Stimulated activated CD8-positive, alpha-beta memory T cell treated with anti-CD3 and anti-CD28 coated beads, Interleukin-7, amount 100 ng/mL, for 4 hours (primary cell): Measurements from ENCODE around the gene CHI3L2.

Experiments
- DNase-seq, 2 donors: peaks; one replicate each; pipeline ENCODE4 v3.0.0-alpha.2; 2020; ENCODE audit warnings: low read depth in 2 of 2

CHI3L2 gene

GRCh38 chr1:111251570-111251969 is 24.1 kb downstream of the CHI3L2 start:
- DNase-seq, result no peak

DNA sequence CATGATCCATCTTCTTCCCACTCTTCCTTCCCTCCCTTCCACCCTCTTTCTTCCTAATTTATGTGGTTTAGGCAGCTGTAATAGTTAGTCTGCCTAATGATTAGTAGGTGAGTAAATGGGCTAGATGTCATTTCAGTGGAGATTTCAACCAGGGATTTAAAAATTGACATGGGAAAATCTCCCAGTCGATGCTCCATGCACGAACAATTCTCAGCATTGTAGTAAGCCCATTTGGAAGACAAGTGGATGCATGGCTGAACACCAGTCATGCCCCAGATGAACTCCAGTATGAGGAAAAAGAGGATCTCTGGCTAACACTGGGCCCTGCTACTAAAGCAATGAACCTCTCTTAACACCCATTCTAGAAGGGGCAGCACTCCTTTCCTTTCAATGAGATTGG is 25.3 kb downstream of the CHI3L2 start:
- DNase-seq, result no peak

- DNase-seq, result no peak
These were observed 26.4 kb downstream of the CHI3L2 start for GRCh38 chr1:111253876-111254275.

DNA sequence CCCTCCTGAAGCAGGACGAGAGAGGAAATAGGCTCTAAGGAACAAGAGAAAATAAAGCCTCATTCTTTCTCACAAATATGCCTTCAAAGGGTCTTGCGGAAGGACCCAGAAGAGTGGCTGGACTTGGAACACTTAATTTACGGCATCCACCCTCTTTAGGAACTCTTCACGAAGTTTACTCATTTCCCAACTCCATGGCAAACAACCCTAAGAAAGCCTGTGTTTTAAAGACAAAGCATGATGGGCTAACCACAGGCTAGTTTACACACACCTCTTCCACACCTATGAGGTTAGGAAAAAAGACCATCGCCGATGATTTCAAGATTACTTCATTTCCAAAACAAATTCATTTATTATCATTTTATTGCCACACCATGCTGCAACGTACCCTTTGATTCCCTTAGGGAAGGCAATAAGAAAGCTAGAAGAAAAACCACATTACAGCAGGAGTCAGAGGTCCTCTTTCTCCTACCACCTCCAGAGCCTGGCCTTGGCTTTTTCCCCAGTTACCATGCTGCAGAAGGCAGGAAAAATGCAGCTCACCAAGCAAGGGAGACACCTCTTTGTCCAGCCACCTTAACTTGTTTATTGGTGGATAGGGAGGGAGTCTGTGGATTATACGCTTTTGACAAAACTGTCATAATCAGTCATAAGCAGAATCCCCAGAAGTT is 29.6 kb downstream of the CHI3L2 start:
- no peak for DNase-seq

DNA sequence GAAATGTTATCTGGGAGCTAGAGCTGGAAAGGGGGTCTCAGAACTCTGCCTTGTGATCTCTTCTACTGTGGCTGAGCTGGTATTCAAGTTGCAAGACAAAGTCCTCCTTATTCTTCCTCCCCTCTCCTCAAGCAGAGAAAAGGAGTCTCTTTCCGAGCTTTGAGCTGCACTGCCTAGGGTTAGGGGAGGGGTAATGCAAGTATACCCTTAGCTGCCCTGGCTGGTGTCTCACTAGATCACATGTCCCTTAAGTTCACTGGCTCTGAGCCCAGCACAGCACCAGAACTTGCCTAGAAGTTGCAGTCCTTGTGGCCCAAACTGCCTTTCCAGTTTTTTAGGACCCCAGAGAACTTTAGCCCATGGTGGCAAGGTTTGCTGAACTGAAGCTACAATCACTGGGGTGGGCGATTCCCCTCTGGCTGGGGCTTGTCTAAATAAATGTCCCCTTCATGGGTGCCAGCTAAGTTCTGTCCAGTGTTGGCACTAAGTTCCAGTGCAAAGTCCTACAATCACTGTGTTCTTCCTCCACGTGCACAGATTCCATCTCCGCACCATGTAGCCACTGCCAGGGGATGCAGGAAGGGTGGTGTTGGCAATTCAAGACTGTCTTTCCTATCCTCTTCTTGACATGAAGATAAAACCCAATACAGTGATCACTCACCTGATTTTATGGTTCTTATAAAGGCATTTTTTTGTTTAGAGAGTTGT is 40.4 kb downstream of the CHI3L2 start:
- DNase-seq, result no peak

GRCh38 chr1:111269825-111270406 is 42.4 kb downstream of the CHI3L2 start:
- no peak for DNase-seq

DNA sequence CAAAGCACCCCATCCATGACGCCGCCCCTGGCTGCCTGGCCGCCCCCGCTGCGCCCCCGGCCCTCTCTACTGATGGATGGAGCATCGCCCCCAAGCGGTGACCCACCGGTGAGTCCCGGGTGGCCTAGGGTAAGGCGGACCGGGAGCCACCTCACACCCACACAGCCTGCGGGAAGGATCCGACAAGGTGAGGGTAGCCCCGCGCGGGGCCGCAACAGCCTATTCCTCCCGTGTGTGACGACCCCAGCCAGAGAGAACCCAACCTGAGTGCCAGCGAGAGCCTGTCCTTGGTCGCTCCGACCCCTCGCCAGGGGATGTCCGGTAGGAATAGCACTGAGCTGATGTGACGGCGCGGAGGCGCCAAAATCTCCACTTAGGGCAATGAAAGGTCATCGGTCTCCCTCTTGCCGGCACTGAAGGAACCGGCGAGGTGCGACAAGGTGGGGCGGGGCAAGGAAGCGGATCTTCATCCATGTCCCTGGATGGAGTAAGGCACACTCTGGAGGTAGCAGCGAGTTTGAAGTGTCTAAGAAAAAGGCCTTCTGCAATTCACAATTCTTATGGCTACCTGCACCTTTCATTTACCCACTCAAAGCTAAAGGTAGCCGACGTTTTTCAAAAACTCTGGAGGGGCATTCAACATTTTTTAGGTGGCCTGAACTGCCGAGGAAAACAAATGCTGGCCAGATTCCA is 43.4 kb downstream of the CHI3L2 start:
- DNase-seq, result no peak

DNA sequence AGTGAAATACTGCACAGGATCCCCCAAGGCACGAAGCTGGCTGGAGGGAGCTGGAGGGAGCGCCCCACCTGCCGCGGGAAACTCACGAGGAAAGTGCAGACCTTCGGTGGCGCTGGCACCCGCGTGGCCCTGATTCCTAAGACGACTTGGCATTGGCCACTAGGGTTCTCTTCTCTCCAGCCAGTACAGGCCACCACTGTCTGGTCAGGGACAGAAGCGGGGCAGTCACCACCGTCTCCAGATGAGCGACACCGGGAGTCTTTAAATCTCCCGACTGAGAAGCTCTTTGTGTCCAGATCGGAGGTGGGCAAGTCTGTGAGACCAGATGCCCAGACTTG is 43.9 kb downstream of the CHI3L2 start:
- DNase-seq, result no peak

GRCh38 chr1:111272081-111272480 is 44.6 kb downstream of the CHI3L2 start:
- DNase-seq, result no peak

DNA sequence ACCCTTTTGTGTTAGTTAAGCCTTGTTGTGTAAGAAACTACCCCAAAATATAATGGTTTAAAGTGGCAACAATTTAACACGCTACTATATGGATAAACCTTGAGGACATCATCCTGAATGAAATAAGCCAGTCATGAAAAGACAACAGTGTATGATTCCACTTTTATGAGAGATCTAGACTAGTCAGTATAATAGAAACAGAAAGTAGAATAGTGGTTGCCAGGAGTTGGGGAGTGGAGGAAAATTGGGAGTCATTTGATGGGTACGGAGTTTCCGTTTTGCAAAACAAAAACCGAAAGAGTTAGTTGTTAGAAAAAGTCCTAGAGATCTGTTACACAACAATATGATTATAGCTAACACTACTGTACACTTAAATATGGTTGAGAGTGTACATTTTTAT is 47.1 kb downstream of the CHI3L2 start:
- no peak for DNase-seq

DNA sequence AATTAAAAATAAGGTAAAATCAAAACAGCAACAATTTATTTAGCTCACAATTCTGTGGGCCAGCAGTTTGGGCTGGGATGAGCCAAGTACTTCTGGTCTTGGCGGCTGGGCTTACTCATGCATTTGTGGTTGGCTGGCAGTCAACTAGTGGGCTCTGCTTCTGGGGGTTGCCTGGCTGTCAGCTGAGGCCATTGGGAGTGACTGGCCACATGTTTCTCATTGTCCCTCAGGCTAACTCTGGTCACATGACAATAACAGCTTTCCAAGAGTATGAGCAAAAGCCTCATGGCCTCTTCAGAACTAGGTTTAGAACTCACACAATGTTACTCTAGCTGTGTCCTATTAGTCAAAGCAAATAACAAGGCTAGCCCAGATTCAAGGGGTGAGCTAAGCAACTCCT is 47.6 kb downstream of the CHI3L2 start:
- DNase-seq, result no peak

- no peak for DNase-seq
These were observed 48.4 kb downstream of the CHI3L2 start for GRCh38 chr1:111275780-111276433.

- DNase-seq, result no peak
These were observed 51.6 kb downstream of the CHI3L2 start for GRCh38 chr1:111279144-111279543.

- DNase-seq, result no peak
These were observed 52.8 kb downstream of the CHI3L2 start for GRCh38 chr1:111280267-111280666.

GRCh38 chr1:111281411-111281810 is 53.9 kb downstream of the CHI3L2 start:
- no peak for DNase-seq

DNA sequence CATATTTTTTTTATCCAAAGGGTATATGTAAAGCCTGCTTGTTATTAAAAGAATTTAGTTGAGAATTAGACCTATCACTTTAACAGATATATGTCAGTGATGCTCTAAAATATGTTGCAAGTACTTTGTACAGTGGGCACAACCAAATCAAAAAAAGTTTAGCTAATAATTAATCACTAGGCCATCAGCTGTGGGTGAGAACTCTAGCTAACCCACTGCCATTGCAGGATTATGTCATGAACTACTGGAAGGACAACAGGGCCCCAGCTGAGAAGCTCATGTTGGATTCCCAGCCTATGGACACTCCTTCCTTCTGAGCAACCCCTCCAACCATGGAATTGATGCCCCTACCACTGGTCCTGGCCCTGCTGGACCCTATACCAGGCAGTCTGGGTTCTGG is 56.3 kb downstream of the CHI3L2 start:
- no peak for DNase-seq

DNA sequence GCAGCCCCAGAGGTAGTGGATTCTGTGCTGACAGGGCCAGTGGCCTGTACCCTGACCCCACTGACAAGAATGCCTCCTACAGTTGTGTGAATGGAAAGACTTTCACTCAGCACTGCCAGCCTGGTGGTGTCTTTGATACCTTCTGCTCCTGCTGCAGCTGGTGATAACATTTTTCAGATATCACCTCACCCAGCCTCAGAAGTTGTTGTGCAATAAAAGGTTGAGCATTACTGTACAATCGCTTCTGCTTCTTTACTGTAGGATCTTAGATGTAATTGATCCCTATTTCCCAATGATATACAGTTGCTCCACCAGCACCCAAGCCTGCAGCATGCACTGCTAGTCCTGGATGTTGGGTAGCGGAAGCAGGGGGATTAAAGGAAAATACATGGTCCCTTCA is 58.4 kb downstream of the CHI3L2 start:
- no peak for DNase-seq

GRCh38 chr1:111286912-111287311 is 59.4 kb downstream of the CHI3L2 start:
- no peak for DNase-seq

GRCh38 chr1:111289371-111289770 is 61.9 kb downstream of the CHI3L2 start:
- DNase-seq, result no peak

DNA sequence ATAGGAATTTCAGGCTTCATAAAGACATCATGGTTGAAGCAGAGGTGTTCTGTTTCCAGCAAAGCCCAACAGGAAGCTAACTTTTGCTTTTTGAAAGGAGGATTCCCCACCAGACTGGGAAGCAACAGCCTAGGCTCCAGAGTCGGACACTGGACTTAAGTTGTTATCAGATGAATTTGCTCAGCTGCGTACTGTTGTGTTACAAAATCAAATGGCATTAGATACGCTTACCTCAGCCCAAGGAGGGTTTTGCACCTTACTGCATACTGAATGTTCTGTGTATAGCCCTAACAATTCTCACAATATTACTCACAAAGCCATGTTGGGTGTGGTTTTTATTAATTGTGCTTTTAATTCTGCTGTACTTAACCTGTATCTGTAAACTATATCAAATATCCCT is 62.6 kb downstream of the CHI3L2 start:
- no peak for DNase-seq

DNA sequence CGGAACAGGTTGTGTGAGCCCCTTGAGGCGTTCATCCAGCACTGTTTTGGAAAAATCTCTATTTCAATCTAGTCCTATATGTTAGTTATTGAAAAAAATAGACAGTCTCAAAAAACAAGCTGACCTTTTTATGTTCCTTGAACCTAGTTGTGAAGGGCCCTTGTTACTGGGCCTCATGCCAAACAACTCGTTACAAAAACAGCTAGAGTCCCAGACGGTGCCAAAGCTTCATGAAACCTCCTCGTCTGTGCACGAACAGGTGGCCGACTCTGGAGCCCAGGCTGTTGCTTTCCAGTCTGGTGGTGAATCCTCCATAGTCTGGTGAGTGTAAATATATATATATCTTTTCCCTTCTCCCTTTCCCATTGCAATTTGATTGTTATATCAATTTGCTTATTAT is 63.1 kb downstream of the CHI3L2 start, which contains the start of gene CHIA:
Gene CHIA (plus strand): TSS at position 222 of the 400 bp plus-strand sequence. CDS start 19,617 bp downstream, outside the sequence.
- DNase-seq, result no peak
